ENCODE results near the gene PITPNM3. TPM values are rescaled to one million over a fixed set of nuclear protein-coding genes. Genes with fewer than 3 reads are reported as not detected.

The PITPNM3 gene
- total and polyA plus RNA-seq, 12 donors = 0.12 to 0.70 (median 0.33) TPM

DNA sequence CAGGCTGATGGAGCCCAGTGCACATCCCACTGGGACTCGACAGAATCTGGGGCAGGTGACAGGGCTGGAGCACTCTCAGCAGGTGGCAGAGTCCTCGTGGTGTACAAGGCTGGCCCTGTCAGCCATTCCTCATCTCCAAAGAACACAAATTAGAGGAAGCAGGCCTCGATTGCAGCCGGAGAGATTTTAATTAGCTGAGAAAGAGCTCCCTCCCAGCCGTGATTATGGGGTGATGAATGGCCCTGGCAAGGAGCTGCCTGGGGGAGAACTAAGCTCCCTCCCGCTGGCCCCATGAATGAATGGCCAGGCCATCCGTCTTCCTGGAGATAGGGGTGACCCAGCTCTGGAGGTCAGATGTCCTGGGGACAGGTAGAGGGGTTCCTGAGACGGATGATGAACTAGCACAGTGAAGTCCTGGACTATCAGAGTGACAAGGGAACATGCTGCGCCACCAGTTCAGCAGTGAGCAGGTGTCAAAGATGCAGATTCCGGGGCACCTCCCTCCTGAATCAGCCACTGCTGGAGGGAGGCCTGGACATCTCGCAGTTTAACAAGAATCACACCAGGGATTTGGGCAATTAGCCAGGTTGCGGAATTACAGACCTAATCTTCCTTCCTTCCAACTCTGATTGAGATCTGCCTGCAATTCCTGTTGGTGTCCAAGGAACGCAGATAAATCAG is 76.6 kb downstream of the PITPNM3 start:
- Histone ChIP-seq H3K4me3 (no peak overlapping the region), H3K36me3 (no peaks in the 10 kb centered on the region), H3K27ac (no peak overlapping the region), H3K27me3 (peaks cover 0 to 21% (median 8%) of the 10 kb centered on the region in 7 donors), H3K4me1 (no peaks in the 10 kb centered on the region), H3K9me3 (no peaks in the 10 kb centered on the region)
- TF ChIP-seq CTCF (IDR thresholded peaks at IDR 0.05) = no peak
- WGBS, 2 donors = 37 to 39% methylated on average over 13 of the region's 13 CpGs
- no peak for DNase-seq
- no peak for ATAC-seq
- intact Hi-C loops (cut with DNase I) = loop anchor here in 4 of 10 donors (10.0 kb wide), 4 partner anchors 95 to 165 kb away; partner anchors contain the start of genes KIAA0753 (in 2 of the 4) and TXNDC17 (in 2 of the 4)

DNA sequence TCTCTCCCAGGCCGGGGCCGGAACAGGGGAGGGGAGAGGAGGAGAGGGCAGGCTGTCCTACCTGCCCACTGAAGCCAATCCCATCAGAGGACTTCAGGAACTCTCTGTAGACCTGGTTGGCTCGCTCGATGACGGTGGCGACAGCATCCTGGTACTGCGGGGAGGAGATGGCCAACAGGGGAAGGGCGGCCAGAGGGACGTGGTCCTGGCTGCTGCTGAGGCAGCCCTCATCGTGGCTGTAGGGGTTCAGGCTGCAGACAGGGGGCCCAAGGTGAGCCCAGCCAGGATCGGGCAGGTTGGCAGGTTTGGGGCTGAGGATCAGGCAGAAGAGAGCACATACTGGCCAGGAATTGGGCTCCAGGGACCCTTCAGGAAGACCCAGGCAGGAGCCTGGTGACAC is 77.9 kb downstream of the PITPNM3 start:
- H3K4me1 ChIP-seq = no peaks in the 10 kb centered on the region
- DNase-seq = no peak
- peaks cover 0 to 21% (median 8%) of the 10 kb centered on the region in 7 donors for H3K27me3 ChIP-seq
- no peak for ATAC-seq
- H3K36me3 ChIP-seq = no peaks in the 10 kb centered on the region
- no peak overlapping the region for H3K4me3 ChIP-seq
- intact Hi-C loops (cut with DNase I) = loop anchor here in 4 of 10 donors (10.0 kb wide), 4 partner anchors 96 to 166 kb away; partner anchors contain the start of genes KIAA0753 (in 2 of the 4) and TXNDC17 (in 2 of the 4)
- WGBS, 2 donors = 88 to 89% methylated on average over 11 of the region's 11 CpGs
- no peak overlapping the region for H3K27ac ChIP-seq
- TF ChIP-seq CTCF (IDR thresholded peaks at IDR 0.05) = no peak
- H3K9me3 ChIP-seq = no peaks in the 10 kb centered on the region

GRCh38 chr17:6477831-6478383 is 78.4 kb downstream of the PITPNM3 start:
- Histone ChIP-seq H3K4me3 (no peak overlapping the region), H3K27me3 (peaks cover 0 to 21% (median 8%) of the 10 kb centered on the region in 7 donors), H3K36me3 (no peaks in the 10 kb centered on the region), H3K4me1 (no peaks in the 10 kb centered on the region), H3K9me3 (no peaks in the 10 kb centered on the region), H3K27ac (no peak overlapping the region)
- WGBS, 2 donors = 87% methylated on average over 14 of the region's 14 CpGs
- DNase-seq = no peak
- no peak for ATAC-seq
- no peak for TF ChIP-seq CTCF (IDR thresholded peaks at IDR 0.05)
- intact Hi-C loops (cut with DNase I) = loop anchor here in 4 of 10 donors (10.0 kb wide), 4 partner anchors 97 to 167 kb away; partner anchors contain the start of genes KIAA0753 (in 2 of the 4) and TXNDC17 (in 2 of the 4)

DNA sequence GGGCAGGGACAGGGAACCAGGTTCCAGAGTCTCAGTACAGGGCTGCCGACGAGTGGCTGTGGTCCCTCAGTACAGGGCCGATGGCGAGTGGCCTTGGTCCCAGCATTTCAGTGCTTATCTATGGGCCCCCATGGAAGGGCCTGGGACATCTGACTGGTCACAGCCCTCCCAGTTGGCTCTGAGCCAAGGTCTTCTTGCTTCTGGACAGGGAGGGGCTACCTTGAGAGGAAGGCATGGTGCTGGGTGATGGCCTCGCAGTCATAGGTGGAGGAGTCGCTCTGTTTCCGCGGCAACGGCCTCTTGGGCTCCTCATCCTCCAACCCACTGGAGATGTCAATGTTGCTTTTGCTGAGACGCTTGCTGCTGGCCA is 79.6 kb downstream of the PITPNM3 start:
- no peaks in the 10 kb centered on the region for H3K36me3 ChIP-seq
- DNase-seq (no peak), ATAC-seq (no peak)
- intact Hi-C loops (cut with DNase I) = loop anchor here in 4 of 10 donors (10.0 kb wide), 4 partner anchors 98 to 168 kb away; partner anchors contain the start of genes KIAA0753 (in 2 of the 4) and TXNDC17 (in 2 of the 4)
- peaks cover 0 to 18% (median 8%) of the 10 kb centered on the region in 7 donors for H3K27me3 ChIP-seq
- no peak overlapping the region for H3K27ac ChIP-seq
- H3K9me3 ChIP-seq = no peaks in the 10 kb centered on the region
- H3K4me1 ChIP-seq = no peaks in the 10 kb centered on the region
- no peak for TF ChIP-seq CTCF (IDR thresholded peaks at IDR 0.05)
- H3K4me3 ChIP-seq = no peak overlapping the region
- WGBS, 2 donors = 65 to 70% methylated on average over 10 of the region's 10 CpGs
